ENCODE measurements around the gene SRRD.

- no peak for TF ChIP-seq EZH2 (IDR thresholded peaks at IDR 0.05)
- no peak for TF ChIP-seq POLR2AphosphoS5 (IDR thresholded peaks at IDR 0.05; ENCODE audit: borderline replicate concordance, low read depth, low read length)
Observed at GRCh38 chr22:26496456-26496855, 12.8 kb downstream of the SRRD start.

Data from SK-N-MC (cell line).